LNCaP clone FGC (cell line): Measurements from ENCODE around the gene PNPLA8.

ENCODE experiments used
- DNase-seq: peaks from one replicate; pipeline ENCODE4 v3.0.0-alpha.2; 2011; ENCODE audit warnings: low read depth
- H3K4me3 ChIP-seq: 2 replicates; pipeline ENCODE4 v1.5.1; 2011; ENCODE audit warnings: mild to moderate bottlenecking, low read depth, low read length, control low read depth
- TF ChIP-seq, protein P1 (sequence below): IDR thresholded peaks from 2 replicates; pipeline ENCODE4 v1.5.1; 2012; ENCODE audit warnings: mild to moderate bottlenecking; ENCODE audit not compliant: control insufficient read depth, insufficient read depth; ENCODE audit errors: extremely low read depth

Gene PNPLA8, protein sequence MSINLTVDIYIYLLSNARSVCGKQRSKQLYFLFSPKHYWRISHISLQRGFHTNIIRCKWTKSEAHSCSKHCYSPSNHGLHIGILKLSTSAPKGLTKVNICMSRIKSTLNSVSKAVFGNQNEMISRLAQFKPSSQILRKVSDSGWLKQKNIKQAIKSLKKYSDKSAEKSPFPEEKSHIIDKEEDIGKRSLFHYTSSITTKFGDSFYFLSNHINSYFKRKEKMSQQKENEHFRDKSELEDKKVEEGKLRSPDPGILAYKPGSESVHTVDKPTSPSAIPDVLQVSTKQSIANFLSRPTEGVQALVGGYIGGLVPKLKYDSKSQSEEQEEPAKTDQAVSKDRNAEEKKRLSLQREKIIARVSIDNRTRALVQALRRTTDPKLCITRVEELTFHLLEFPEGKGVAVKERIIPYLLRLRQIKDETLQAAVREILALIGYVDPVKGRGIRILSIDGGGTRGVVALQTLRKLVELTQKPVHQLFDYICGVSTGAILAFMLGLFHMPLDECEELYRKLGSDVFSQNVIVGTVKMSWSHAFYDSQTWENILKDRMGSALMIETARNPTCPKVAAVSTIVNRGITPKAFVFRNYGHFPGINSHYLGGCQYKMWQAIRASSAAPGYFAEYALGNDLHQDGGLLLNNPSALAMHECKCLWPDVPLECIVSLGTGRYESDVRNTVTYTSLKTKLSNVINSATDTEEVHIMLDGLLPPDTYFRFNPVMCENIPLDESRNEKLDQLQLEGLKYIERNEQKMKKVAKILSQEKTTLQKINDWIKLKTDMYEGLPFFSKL

DNA sequence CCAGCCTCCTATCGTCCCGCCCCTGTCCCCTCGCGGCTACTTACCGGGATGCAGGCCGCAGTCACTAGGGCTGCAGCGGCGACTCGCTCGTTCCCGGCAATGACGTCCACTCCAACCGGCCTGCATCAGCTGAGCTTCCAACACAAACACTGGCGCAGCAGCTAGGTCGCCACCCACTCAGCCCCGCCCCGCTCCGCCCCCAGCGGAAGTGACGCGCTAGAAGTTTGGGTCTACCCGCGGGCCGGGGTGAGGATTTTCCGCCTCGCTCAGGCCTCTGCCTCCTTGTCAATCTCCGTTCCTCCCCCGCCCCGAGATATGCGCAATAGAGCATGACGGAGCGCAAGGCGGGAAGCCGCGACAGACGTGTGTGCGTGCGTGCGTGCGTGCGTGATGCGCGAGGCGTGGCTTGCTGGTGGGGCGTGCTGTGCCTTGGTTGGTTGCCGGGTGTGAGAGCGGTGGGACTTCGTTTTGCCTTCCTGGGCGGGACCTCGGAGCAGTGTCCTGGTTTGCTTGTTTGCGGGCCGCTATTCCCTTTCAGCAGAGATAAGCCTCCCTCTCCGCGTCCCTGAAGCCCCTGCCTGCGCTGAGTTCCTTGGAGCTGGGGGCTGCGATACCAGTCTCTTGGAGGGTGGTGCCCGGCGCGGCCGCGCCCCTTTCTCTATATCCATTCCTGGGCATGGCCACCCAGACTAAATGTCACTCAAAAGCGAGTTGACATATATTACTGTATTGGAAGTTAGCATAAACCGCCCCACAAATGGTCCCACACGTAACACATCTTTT, at the start of gene PNPLA8:
Gene PNPLA8 (minus strand): TSS at position 151 of the 783 bp plus-strand sequence. CDS start 10,644 bp downstream, outside the sequence.
- DNase-seq, result peak; percentile 98
- TF ChIP-seq, protein P1, sequence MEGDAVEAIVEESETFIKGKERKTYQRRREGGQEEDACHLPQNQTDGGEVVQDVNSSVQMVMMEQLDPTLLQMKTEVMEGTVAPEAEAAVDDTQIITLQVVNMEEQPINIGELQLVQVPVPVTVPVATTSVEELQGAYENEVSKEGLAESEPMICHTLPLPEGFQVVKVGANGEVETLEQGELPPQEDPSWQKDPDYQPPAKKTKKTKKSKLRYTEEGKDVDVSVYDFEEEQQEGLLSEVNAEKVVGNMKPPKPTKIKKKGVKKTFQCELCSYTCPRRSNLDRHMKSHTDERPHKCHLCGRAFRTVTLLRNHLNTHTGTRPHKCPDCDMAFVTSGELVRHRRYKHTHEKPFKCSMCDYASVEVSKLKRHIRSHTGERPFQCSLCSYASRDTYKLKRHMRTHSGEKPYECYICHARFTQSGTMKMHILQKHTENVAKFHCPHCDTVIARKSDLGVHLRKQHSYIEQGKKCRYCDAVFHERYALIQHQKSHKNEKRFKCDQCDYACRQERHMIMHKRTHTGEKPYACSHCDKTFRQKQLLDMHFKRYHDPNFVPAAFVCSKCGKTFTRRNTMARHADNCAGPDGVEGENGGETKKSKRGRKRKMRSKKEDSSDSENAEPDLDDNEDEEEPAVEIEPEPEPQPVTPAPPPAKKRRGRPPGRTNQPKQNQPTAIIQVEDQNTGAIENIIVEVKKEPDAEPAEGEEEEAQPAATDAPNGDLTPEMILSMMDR, result no peak
- H3K4me3 ChIP-seq, result peak within 1 kb of the TSS; percentile 86

DNA sequence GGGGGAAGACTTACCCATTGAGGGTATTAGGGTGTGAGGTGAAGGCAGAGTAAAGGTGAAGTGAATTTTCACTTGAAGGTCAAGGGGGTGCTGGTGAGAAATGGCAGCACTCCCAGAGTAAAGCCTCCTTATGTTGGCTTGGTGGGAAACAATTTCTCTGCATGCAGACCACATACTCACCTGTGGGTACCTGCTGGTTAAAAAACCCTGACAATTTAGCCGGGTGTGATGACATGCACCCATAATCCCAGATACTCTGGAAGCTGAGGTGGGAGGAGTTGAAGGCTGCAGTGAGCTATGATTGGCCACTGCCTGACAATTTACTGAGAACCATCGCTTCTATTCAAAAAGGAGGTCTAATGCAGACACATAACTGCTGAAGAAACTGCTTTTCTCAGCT, 49.2 kb upstream of the PNPLA8 start:
- no peak for DNase-seq
- TF ChIP-seq, protein P1, result no peak
- no peak overlapping the region for H3K4me3 ChIP-seq

DNA sequence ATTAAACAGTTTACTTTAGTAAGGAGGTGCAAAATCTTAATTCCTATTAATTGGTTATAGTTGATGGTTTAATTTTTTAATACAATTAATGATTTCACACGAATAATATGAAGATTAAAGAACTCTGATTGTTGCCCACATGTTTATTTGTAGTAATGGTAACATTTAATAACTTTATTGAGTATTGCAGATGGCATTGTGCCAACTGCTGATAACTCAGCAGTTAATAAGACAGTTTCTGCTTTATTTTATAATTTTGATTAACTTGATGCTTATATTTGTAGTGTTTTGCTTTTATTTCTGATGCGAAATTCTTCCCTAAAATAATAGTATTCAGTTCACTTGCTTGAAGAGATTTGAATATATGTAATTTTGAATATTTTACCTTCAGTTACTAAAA, 46.5 kb upstream of the PNPLA8 start:
- TF ChIP-seq, protein P1, result no peak
- H3K4me3 ChIP-seq, result no peak overlapping the region
- DNase-seq, result no peak

DNA sequence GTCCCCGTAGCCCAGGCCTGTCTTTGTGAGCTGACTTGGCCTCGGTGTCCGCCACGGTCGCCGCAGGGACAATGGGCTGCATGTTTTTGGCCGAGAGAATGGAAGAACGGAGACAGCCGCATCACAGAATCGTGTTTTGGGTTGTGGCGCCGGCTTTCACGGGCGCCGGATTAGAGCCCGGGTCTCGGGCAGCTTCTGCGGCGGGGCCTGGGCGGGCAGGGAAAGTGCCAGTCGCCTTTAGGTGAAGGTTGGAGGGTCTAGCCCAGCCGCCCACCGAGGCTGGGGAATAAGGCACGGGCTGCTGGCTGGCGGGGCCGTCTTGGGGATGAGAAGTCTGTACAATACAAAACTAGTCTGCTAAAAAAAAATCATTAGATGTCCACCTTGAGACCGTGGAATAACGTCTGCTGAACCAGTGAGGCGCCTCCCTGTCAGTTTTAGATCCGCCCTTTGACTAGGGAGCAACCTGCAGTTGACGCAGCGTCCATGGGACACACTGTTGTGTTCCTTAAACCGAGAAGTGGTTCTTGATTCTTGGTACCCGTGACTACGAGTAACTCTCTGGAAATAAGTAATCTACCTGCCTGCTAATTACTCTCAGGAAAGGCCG, 44.3 kb upstream of the PNPLA8 start:
- TF ChIP-seq, protein P1, result no peak
- peak overlapping the region; percentile 93 for H3K4me3 ChIP-seq
- peak; percentile 35 for DNase-seq

DNA sequence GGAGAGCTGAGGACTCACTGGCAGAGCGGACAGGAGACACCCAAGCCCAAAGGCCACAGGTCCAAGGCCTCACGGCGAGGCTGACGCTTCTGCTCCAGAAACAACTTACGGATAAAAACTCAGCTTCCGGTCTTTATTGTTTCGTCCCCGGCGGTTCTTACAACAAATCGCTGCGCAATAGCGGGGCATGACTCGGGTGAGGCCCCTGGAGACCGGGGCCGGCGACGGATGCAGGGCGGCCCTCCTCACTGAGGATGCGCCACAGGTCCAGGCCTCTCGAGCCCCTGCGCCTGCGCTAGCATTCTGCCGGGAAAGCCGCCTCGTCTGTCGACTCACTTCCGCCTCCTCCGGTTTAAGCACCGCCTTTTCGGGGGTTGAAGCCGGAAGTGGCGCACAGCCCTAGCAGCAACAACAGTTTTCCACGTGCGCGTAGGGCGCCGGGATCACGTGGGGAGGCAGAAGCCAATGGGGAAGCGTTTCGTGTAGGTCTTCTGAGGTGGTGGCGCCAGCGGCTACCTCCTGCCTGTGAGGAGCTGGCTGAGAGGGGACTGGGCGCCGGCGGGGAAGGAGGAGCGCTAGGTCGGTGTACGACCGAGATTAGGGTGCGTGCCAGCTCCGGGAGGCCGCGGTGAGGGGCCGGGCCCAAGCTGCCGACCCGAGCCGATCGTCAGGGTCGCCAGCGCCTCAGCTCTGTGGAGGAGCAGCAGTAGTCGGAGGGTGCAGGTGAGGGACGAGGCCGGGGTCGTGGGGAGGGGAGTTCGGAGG, 43.6 kb upstream of the PNPLA8 start, which contains the start of the genes DNAJB9 and THAP5:
Gene DNAJB9 (plus strand): TSS at position 494 of the 765 bp plus-strand sequence. CDS start 1,853 bp downstream, outside the sequence.
Gene THAP5 (minus strand): TSS at position 326 of the 765 bp plus-strand sequence. CDS start 137 bp downstream, at position 189.
- TF ChIP-seq, protein P1, result no peak
- H3K4me3 ChIP-seq, result peak within 1 kb of the TSS; percentile 93
- peak; percentile 99 for DNase-seq

DNA sequence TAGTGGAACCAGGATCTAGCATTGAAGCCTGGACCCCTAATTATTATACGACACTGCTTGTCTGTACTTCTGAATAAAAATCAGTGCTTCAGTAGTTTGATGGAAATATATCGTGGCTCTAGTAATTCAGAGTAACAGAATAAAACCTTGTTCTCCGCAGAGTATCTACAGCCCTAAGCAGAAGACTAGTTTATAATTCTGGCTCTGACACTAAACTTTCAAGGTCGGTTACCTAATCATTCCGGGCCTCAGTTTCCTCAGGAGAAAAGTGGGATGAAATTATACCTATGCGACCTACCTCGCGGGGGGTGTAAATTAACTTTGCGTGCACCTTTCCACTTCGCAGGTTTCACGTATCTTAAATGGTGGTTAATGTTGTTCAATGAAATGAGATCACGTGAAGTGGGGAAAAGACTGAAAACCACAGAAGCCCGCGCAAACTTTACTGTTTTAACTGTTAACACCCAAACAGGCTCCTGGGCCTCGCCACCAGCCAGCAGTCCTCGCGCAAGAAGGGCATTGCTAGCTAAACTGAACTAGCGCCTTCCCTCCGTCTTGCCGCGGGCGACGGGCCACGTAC, 43.0 kb upstream of the PNPLA8 start:
- TF ChIP-seq, protein P1, result no peak
- no peak for DNase-seq

More for the DNA sequence above, 43.0 kb upstream of the PNPLA8 start:
- peak overlapping the region; percentile 93 for H3K4me3 ChIP-seq
